Fibroblast of skin of left biceps (primary cell): ENCODE measurements around the gene SCD5.

Source experiments
- DNase-seq, 2 experiments: peaks; one replicate each; pipeline ENCODE4 v3.0.0-alpha.2; 2013; ENCODE audit warnings: low read depth in 2 of 2

SCD5 gene

GRCh38 chr4:82797040-82797404, 1.6 kb downstream of the SCD5 start:
- no peak for DNase-seq

- DNase-seq: no peak
Observed at GRCh38 chr4:82792912-82793649, 5.5 kb downstream of the SCD5 start.

GRCh38 chr4:82791179-82791578, 7.4 kb downstream of the SCD5 start:
- no peak for DNase-seq

GRCh38 chr4:82790060-82790660, 8.4 kb downstream of the SCD5 start:
- DNase-seq: no peak

GRCh38 chr4:82789025-82789776, 9.4 kb downstream of the SCD5 start:
- DNase-seq: no peak

- no peak for DNase-seq
Observed at GRCh38 chr4:82787342-82787741, 11.3 kb downstream of the SCD5 start.

GRCh38 chr4:82786828-82787227, 11.8 kb downstream of the SCD5 start:
- DNase-seq: no peak

- DNase-seq: peak; percentile 71 to 76
Observed at GRCh38 chr4:82785611-82786400, 12.8 kb downstream of the SCD5 start.

GRCh38 chr4:82784681-82785610, 13.7 kb downstream of the SCD5 start:
- peak in 1 of 2 experiments; percentile 37 for DNase-seq

- no peak for DNase-seq
Observed at GRCh38 chr4:82782626-82783345, 15.8 kb downstream of the SCD5 start.

GRCh38 chr4:82780752-82781231, 17.8 kb downstream of the SCD5 start:
- peak in 1 of 2 experiments; percentile 38 for DNase-seq

- no peak for DNase-seq
Observed at GRCh38 chr4:82780170-82780751, 18.3 kb downstream of the SCD5 start.

- DNase-seq: no peak
Observed at GRCh38 chr4:82779032-82779431, 19.6 kb downstream of the SCD5 start.

GRCh38 chr4:82777857-82778525, 20.6 kb downstream of the SCD5 start:
- DNase-seq: no peak

GRCh38 chr4:82776925-82777542, 21.6 kb downstream of the SCD5 start:
- no peak for DNase-seq

- no peak for DNase-seq
Observed at GRCh38 chr4:82775243-82775642, 23.4 kb downstream of the SCD5 start.

GRCh38 chr4:82774711-82775171, 23.9 kb downstream of the SCD5 start:
- DNase-seq: no peak

GRCh38 chr4:82773057-82773456, 25.5 kb downstream of the SCD5 start:
- no peak for DNase-seq

- no peak for DNase-seq
Observed at GRCh38 chr4:82770607-82771006, 28.0 kb downstream of the SCD5 start.
